ENCODE results near the gene SETD6. TPM values are rescaled to one million over a fixed set of nuclear protein-coding genes. Genes with fewer than 3 reads are reported as not detected.

Gene SETD6
- total and polyA plus RNA-seq, 2 donors (not counting 1 experiment from before 2014, with no cell fraction given) = 7.2 to 7.9 TPM

- peaks cover 7% of the 10 kb centered on the region for H3K27me3 ChIP-seq (ENCODE audit: control insufficient read depth, insufficient read depth, low read length)
- H3K4me1 ChIP-seq (ENCODE audit: control insufficient read depth, extremely low read depth, insufficient read depth, low read length) = no peaks in the 10 kb centered on the region
- H3K36me3 ChIP-seq (ENCODE audit: control insufficient read depth, insufficient read depth, low read length) = no peaks in the 10 kb centered on the region
- H3K79me2 ChIP-seq (ENCODE audit: control insufficient read depth, insufficient read depth, low read length) = no peaks in the 10 kb centered on the region
- no peak overlapping the region for H3K27ac ChIP-seq (ENCODE audit: insufficient read depth, low read length)
- TF ChIP-seq CTCF (conservative IDR thresholded peaks at IDR 0.05 in 1 of 2, IDR thresholded peaks at IDR 0.05 in 1 of 2; ENCODE audit: low read depth in 1 of 2, low read length in 2 of 2) = no peak
- no peak for TF ChIP-seq EZH2 (IDR thresholded peaks at IDR 0.05; ENCODE audit: low read length, missing control alignments)
- H3K9ac ChIP-seq (ENCODE audit: insufficient read depth, low read length) = no peak overlapping the region
- no peak overlapping the region for H3K4me2 ChIP-seq (ENCODE audit: extremely low read depth, insufficient read depth, low read length)
- no peaks in the 10 kb centered on the region for H3K9me3 ChIP-seq (ENCODE audit: control insufficient read depth, insufficient read depth, low read depth, low read length)
- no peak for DNase-seq (ENCODE audit: low read depth in 2 of 2)
- no peak overlapping the region for H2AFZ ChIP-seq (ENCODE audit: low read length)
- no peaks in the 10 kb centered on the region for H4K20me1 ChIP-seq (ENCODE audit: control insufficient read depth, extremely low read depth, insufficient read depth, low read length)
- H3K4me3 ChIP-seq (replicated peaks in 1 of 4; ENCODE audit: control extremely low read depth in 1 of 4, insufficient read depth in 1 of 4, low read depth in 3 of 4, low read length in 4 of 4) = no peak overlapping the region
Observed at GRCh38 chr16:58503863-58504688, 11.2 kb upstream of the SETD6 start.

- H3K9ac ChIP-seq (ENCODE audit: insufficient read depth, low read length) = no peak overlapping the region
- H3K27me3 ChIP-seq (ENCODE audit: control insufficient read depth, insufficient read depth, low read length) = peaks cover 4% of the 10 kb centered on the region
- no peak for TF ChIP-seq CTCF (conservative IDR thresholded peaks at IDR 0.05 in 1 of 2, IDR thresholded peaks at IDR 0.05 in 1 of 2; ENCODE audit: low read depth in 1 of 2, low read length in 2 of 2)
- no peak for TF ChIP-seq EZH2 (IDR thresholded peaks at IDR 0.05; ENCODE audit: low read length, missing control alignments)
- H2AFZ ChIP-seq (ENCODE audit: low read length) = no peak overlapping the region
- no peak for DNase-seq (ENCODE audit: low read depth in 2 of 2)
- no peak overlapping the region for H3K4me2 ChIP-seq (ENCODE audit: extremely low read depth, insufficient read depth, low read length)
- H4K20me1 ChIP-seq (ENCODE audit: control insufficient read depth, extremely low read depth, insufficient read depth, low read length) = no peaks in the 10 kb centered on the region
- no peaks in the 10 kb centered on the region for H3K36me3 ChIP-seq (ENCODE audit: control insufficient read depth, insufficient read depth, low read length)
- H3K4me1 ChIP-seq (ENCODE audit: control insufficient read depth, extremely low read depth, insufficient read depth, low read length) = no peaks in the 10 kb centered on the region
- no peak overlapping the region for H3K27ac ChIP-seq (ENCODE audit: insufficient read depth, low read length)
- H3K9me3 ChIP-seq (ENCODE audit: control insufficient read depth, insufficient read depth, low read depth, low read length) = no peaks in the 10 kb centered on the region
- no peaks in the 10 kb centered on the region for H3K79me2 ChIP-seq (ENCODE audit: control insufficient read depth, insufficient read depth, low read length)
- H3K4me3 ChIP-seq (replicated peaks in 1 of 4; ENCODE audit: control extremely low read depth in 1 of 4, insufficient read depth in 1 of 4, low read depth in 3 of 4, low read length in 4 of 4) = no peak overlapping the region
Observed at GRCh38 chr16:58506241-58507194, 8.8 kb upstream of the SETD6 start.
